ENCODE measurements around the gene LIPA. TPM values are rescaled to one million over a fixed set of nuclear protein-coding genes. Genes with fewer than 3 reads are reported as not detected.

LIPA gene
- total RNA-seq (2012; rRNA removed) (31.9 and 32.5 TPM in 2 replicates), polyA plus RNA-seq (2012; rRNA removed) (16.7 and 23.1 TPM in 2 replicates), Bru-seq, nascent RNA (percentile 40 among the genes with signal in this experiment), BruChase-seq, experiment 1, labeled RNA remaining after a 6-hour chase (percentile 49 among the genes with signal in this experiment), BruChase-seq, experiment 2, labeled RNA remaining after a 2-hour chase (percentile 48 among the genes with signal in this experiment)
- 4.7 and 8.1 TPM in 2 replicates for polyA plus RNA-seq (2012; cell fraction: cytosol; rRNA removed)
- 1.4 and 12.3 TPM in 2 replicates for polyA plus RNA-seq (2012; cell fraction: nucleus; rRNA removed; ENCODE audit: low replicate concordance)
- long read RNA-seq, transcript LIPA-202 (10 exons, 2,782 nt): major isoform, 48 of 61 reads
- long read RNA-seq, partial matches to known transcripts: 1 of 61 reads
- long read RNA-seq, other reads (novel, unspliced or antisense): 12 of 61 reads

DNA sequence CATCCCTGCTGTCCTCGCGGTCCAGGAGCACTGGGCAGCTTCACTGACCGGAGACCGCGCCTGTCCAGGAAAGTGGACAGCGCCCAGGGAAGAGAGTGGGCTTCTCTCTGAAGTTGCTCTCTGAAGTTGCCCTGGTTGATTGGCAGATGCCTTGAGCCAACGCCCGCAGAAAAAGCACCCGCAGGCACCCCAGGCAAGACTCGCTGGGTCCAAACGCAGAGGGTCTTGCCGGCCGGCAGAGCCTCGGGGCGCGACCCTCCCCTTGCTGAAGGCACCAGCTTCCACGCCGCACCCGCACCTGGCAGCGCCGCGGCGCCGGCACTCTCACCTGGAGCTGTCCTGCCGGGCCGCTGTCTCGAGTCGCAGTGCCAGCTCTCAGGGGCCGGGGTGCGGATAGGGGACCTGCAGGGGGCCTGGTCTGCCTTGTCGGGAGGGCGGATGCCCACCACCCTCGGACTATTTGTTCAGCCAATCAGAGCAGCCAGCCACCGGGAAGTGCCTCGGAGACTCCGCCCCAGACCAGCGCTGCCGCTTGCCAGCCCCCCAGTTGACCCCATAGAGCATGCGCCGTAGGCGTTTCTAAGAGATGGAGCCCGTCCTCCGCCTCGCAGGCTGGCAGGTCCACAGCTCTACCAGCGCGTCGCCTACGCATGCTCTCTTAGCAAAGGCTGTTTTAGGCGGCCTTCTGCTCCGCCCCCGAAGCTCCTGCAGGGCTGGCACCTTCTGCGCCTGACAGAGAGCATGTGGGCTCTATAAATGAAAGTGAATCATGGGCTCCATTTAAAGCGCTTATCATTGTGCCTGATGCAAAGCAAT lies at the start of gene LIPA:
LIPA (minus strand) TSS at position 367 of the 816 bp plus-strand sequence. CDS start 4,127 bp downstream, outside the sequence.
- peak; percentile 97 for DNase-seq
- Histone ChIP-seq H3K56ac (ENCODE audit: extremely low read depth, insufficient read depth, low read length) (peak within 1 kb of the TSS; percentile 18; the same call in 1 of the 2 replicates), H3K4ac (ENCODE audit: low read depth, low read length) (peak within 1 kb of the TSS; percentile 59), H3K4me1 (ENCODE audit: control insufficient read depth, insufficient read depth, low read length) (no peaks in the 10 kb centered on the region), H3K9me1 (ENCODE audit: insufficient read depth, low read length) (no peaks in the 10 kb centered on the region), H3K4me2 (ENCODE audit: low read depth, low read length) (peak within 1 kb of the TSS; percentile 58), H3K27me3 (ENCODE audit: control insufficient read depth, insufficient read depth, low read length) (peaks cover 1% of the 10 kb centered on the region; the same call in 1 of the 2 replicates), H2BK120ac (ENCODE audit: low read depth, low read length) (0 out of 2 replicates have a peak within 1 kb of the TSS, but pooled peaks have one; percentile 7), H3K4me3 (ENCODE audit: insufficient read depth, low read depth, low read length) (peak within 1 kb of the TSS; percentile 63), H3K18ac (ENCODE audit: low read depth, low read length) (no peak within 1 kb of the TSS), H3K27ac (ENCODE audit: insufficient read depth, low read length) (peak within 1 kb of the TSS; percentile 12; the same call in 1 of the 2 replicates), H3K9me3 (ENCODE audit: control insufficient read depth, insufficient read depth, low read length) (peaks cover 3% of the 10 kb centered on the region; the same call in 1 of the 2 replicates), H2BK15ac (ENCODE audit: low read depth, low read length) (no peak within 1 kb of the TSS; the same call in 2 of the 3 replicates), H3K79me1 (ENCODE audit: low read depth in 1 of 2, low read length in 2 of 2) (peaks cover 3 to 6% of the 10 kb centered on the region in 2 experiments; a peak in 2 of 4 replicates), H2AK5ac (ENCODE audit: low read depth, low read length) (0 out of 2 replicates have a peak within 1 kb of the TSS, but pooled peaks have one; percentile 21), H4K5ac (ENCODE audit: low read depth, low read length) (no peak within 1 kb of the TSS), H2BK20ac (ENCODE audit: low read depth, low read length) (no peak within 1 kb of the TSS), H2AFZ (replicated peaks; ENCODE audit: low read length, poor library complexity) (peak within 1 kb of the TSS; percentile 99), H3K9ac (ENCODE audit: low read depth, low read length) (peak within 1 kb of the TSS; percentile 32), H3K23ac (ENCODE audit: low read depth, low read length) (0 out of 2 replicates have a peak within 1 kb of the TSS, but pooled peaks have one; percentile 14), H3K14ac (replicated peaks; ENCODE audit: low read depth, low read length) (peak within 1 kb of the TSS; percentile 53), H4K91ac (ENCODE audit: insufficient read depth, low read depth, low read length) (no peak within 1 kb of the TSS; the same call in 1 of the 2 replicates), H4K20me1 (ENCODE audit: insufficient read depth, low read length) (no peaks in the 10 kb centered on the region), H2AK9ac (replicated peaks; ENCODE audit: low read depth, low read length, poor library complexity) (peak within 1 kb of the TSS; percentile 38), H2BK5ac (ENCODE audit: low read depth, low read length, poor library complexity, severe bottlenecking) (no peak within 1 kb of the TSS), H4K8ac (ENCODE audit: low read depth in 2 of 2, low read length in 2 of 2) (peak within 1 kb of the TSS; percentile 41 to 69; a peak in 3 of 4 replicates), H3K36me3 (ENCODE audit: control insufficient read depth, insufficient read depth, low read length) (no peaks in the 10 kb centered on the region)
- WGBS, 2 experiments (ENCODE audit: extremely low coverage in 2 of 2, insufficient read length in 1 of 2): 0% methylated on average over 24 of the region's 53 CpGs; no CpG with 5 or more reads in 1 of the 2 experiments
- ChIA-PET POLR2A (ENCODE audit: unreplicated experiment) (no interaction called here), CTCF (no interaction called here)
- in situ Hi-C loops (cut with MboI; ENCODE audit: low sequenced_read_pairs) (no loop called here), intact Hi-C loops (cut with micrococcal nuclease) (no loop called here), dilution Hi-C loops (cut with HindIII; ENCODE audit: low sequenced_read_pairs, unreplicated experiment) (no loop called here)
- BruUV-seq (replicated peaks): no TSS peak
- peak; percentile 99 for ATAC-seq (ENCODE audit: low read depth)
- no peak for TF ChIP-seq POLR2A (IDR thresholded peaks at IDR 0.05; ENCODE audit: low read depth, low read length)
- TF ChIP-seq, protein P1, sequence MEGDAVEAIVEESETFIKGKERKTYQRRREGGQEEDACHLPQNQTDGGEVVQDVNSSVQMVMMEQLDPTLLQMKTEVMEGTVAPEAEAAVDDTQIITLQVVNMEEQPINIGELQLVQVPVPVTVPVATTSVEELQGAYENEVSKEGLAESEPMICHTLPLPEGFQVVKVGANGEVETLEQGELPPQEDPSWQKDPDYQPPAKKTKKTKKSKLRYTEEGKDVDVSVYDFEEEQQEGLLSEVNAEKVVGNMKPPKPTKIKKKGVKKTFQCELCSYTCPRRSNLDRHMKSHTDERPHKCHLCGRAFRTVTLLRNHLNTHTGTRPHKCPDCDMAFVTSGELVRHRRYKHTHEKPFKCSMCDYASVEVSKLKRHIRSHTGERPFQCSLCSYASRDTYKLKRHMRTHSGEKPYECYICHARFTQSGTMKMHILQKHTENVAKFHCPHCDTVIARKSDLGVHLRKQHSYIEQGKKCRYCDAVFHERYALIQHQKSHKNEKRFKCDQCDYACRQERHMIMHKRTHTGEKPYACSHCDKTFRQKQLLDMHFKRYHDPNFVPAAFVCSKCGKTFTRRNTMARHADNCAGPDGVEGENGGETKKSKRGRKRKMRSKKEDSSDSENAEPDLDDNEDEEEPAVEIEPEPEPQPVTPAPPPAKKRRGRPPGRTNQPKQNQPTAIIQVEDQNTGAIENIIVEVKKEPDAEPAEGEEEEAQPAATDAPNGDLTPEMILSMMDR (conservative IDR thresholded peaks at IDR 0.05; ENCODE audit: low read depth, low read length): no peak
- TF ChIP-seq FOS (IDR thresholded peaks at IDR 0.05; ENCODE audit: low read depth, low read length): no peak
- TF ChIP-seq RCOR1 (IDR thresholded peaks at IDR 0.05; ENCODE audit: insufficient replicate concordance, low read length): no peak
- peak; percentile 46; the same call in 1 of the 2 replicates for TF ChIP-seq MXI1 (IDR thresholded peaks at IDR 0.05; ENCODE audit: borderline replicate concordance, low read depth, low read length)
- TF ChIP-seq BHLHE40 (IDR thresholded peaks at IDR 0.05; ENCODE audit: low read depth, low read length): no peak
- TF ChIP-seq RFX5 (IDR thresholded peaks at IDR 0.05; ENCODE audit: low read depth, low read length): no peak
- TF ChIP-seq MAFK (IDR thresholded peaks at IDR 0.05; ENCODE audit: low read depth, low read length): no peak
- no peak for TF ChIP-seq NFE2L2 (IDR thresholded peaks at IDR 0.05; ENCODE audit: low read depth, low read length)
- TF ChIP-seq CHD1 (IDR thresholded peaks at IDR 0.05; ENCODE audit: low read depth, low read length): no peak
- TF ChIP-seq SMC3 (IDR thresholded peaks at IDR 0.05; ENCODE audit: low read depth, low read length): no peak
- TF ChIP-seq, protein P2, sequence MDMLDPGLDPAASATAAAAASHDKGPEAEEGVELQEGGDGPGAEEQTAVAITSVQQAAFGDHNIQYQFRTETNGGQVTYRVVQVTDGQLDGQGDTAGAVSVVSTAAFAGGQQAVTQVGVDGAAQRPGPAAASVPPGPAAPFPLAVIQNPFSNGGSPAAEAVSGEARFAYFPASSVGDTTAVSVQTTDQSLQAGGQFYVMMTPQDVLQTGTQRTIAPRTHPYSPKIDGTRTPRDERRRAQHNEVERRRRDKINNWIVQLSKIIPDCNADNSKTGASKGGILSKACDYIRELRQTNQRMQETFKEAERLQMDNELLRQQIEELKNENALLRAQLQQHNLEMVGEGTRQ (IDR thresholded peaks at IDR 0.05; ENCODE audit: low read depth, low read length): no peak
- peak; percentile 41; the same call in 1 of the 2 replicates for TF ChIP-seq MAZ (IDR thresholded peaks at IDR 0.05; ENCODE audit: borderline replicate concordance, low read depth, low read length)

All from IMR-90 (cell line).